ENCODE results near the gene BRINP2. TPM values are rescaled to one million over a fixed set of nuclear protein-coding genes. Genes with fewer than 3 reads are reported as not detected.

BRINP2 gene
- total and polyA plus RNA-seq, 4 donors, result 0.04 to 0.15 (median 0.05) TPM

DNA sequence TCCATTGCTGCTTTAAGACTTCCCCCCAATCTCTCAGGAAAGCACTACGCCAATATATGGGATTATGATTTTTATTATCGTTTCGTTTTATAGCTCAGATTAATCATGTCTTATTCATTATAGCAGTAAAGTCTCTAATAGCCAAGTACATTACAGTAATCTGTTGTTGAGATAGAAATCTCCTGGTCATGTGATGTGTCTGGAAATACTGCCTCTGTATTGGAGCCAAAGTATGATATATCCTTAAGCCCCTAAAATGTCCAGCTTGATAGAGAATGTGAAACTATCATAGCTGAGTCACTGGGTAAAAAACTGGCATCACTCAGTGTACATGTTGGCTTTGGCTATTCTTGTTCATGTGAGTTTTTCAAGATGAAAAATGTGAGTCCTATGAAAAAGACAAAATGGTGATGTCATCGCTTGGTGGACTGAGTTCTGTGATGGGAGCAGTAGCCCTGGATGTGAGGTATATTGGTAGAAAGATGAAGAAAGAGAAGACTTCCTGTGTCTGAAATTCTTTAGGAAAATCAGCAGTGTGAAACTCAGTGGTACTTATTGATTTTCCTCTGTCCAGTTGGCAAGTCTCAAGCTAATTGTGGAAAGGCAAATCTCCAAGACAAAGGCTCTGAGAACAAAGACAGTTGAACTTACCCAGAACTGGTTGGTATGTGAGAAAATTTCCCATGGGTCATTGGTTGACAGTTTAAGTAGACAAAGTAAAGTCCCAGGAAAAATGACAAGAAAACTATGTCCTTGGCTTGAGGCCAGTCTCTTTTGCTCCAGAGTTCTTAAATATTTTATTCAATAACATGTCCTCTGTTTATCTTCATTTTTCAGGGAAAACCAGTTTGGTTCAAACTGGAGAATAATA lies 76.2 kb downstream of the BRINP2 start:
- H3K27ac ChIP-seq (ENCODE audit: low read depth in 1 of 2, low read length in 1 of 2), result no peak overlapping the region
- TF ChIP-seq, protein P1, sequence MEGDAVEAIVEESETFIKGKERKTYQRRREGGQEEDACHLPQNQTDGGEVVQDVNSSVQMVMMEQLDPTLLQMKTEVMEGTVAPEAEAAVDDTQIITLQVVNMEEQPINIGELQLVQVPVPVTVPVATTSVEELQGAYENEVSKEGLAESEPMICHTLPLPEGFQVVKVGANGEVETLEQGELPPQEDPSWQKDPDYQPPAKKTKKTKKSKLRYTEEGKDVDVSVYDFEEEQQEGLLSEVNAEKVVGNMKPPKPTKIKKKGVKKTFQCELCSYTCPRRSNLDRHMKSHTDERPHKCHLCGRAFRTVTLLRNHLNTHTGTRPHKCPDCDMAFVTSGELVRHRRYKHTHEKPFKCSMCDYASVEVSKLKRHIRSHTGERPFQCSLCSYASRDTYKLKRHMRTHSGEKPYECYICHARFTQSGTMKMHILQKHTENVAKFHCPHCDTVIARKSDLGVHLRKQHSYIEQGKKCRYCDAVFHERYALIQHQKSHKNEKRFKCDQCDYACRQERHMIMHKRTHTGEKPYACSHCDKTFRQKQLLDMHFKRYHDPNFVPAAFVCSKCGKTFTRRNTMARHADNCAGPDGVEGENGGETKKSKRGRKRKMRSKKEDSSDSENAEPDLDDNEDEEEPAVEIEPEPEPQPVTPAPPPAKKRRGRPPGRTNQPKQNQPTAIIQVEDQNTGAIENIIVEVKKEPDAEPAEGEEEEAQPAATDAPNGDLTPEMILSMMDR (IDR thresholded peaks at IDR 0.05; ENCODE audit: control extremely low read depth, extremely low read depth), result no peak
- no peaks in the 10 kb centered on the region for H3K9me3 ChIP-seq (ENCODE audit: control insufficient read depth in 4 of 4, insufficient read depth in 3 of 4, low read length in 3 of 4)
- peaks cover 0 to 2% (median 0%) of the 10 kb centered on the region in 5 donors for H3K4me1 ChIP-seq (ENCODE audit: control insufficient read depth in 5 of 5, insufficient read depth in 5 of 5, low read length in 5 of 5)
- WGBS, 2 donors, result 88 to 95% methylated on average over 4 of the region's 4 CpGs
- no peaks in the 10 kb centered on the region for H3K27me3 ChIP-seq (ENCODE audit: control insufficient read depth in 3 of 3, insufficient read depth in 3 of 3, low read length in 2 of 3)
- DNase-seq (peak in 2 of 3 donors; percentile 24 to 42), ATAC-seq (ENCODE audit: insufficient read depth, low FRiP score) (no peak)
- no peaks in the 10 kb centered on the region for H3K36me3 ChIP-seq (ENCODE audit: control insufficient read depth in 4 of 4, insufficient read depth in 4 of 4, low read length in 4 of 4)
- no peak overlapping the region for H3K9ac ChIP-seq (ENCODE audit: insufficient read depth in 1 of 2, low read length in 2 of 2)
- H3K4me3 ChIP-seq, result no peak overlapping the region

DNA sequence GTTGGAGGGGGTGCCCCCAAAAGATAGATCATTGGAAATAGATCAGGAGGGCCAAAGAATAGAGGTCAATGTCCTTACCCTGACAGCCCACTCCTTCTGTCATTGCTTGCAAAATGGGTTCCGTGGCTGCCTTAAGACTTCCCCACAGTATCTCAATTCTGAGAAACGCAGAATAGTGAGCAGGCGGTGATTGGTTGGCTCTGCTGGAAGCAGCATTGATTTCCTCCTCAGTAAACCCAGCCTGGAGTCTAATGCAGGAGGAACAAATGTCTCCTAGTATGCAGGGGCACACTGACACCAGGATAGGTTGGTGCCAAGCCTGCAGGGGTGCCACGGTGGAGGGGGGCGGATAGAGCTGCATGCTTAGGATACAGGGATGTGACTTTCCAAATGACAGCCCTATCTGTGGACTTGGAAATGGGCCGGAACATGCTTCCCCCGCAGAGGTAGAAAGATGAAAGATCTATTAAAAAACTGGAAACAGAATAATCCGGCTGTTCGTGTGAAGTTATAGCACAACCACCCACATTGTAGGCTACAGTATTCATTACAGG lies 76.9 kb downstream of the BRINP2 start:
- ATAC-seq (ENCODE audit: insufficient read depth, low FRiP score), result no peak
- H3K36me3 ChIP-seq (ENCODE audit: control insufficient read depth in 4 of 4, insufficient read depth in 4 of 4, low read length in 4 of 4), result no peaks in the 10 kb centered on the region
- no peak overlapping the region for H3K4me3 ChIP-seq
- no peak overlapping the region for H3K9ac ChIP-seq (ENCODE audit: insufficient read depth in 1 of 2, low read length in 2 of 2)
- no peaks in the 10 kb centered on the region for H3K27me3 ChIP-seq (ENCODE audit: control insufficient read depth in 3 of 3, insufficient read depth in 3 of 3, low read length in 2 of 3)
- TF ChIP-seq, protein P1 (IDR thresholded peaks at IDR 0.05; ENCODE audit: control extremely low read depth, extremely low read depth), result no peak
- H3K27ac ChIP-seq (ENCODE audit: low read depth in 1 of 2, low read length in 1 of 2), result no peak overlapping the region
- H3K9me3 ChIP-seq (ENCODE audit: control insufficient read depth in 4 of 4, insufficient read depth in 3 of 4, low read length in 3 of 4), result no peaks in the 10 kb centered on the region
- peaks cover 0 to 2% (median 0%) of the 10 kb centered on the region in 5 donors for H3K4me1 ChIP-seq (ENCODE audit: control insufficient read depth in 5 of 5, insufficient read depth in 5 of 5, low read length in 5 of 5)
- WGBS, 2 donors, result 86 to 88% methylated on average over 9 of the region's 9 CpGs
- no peak for DNase-seq

DNA sequence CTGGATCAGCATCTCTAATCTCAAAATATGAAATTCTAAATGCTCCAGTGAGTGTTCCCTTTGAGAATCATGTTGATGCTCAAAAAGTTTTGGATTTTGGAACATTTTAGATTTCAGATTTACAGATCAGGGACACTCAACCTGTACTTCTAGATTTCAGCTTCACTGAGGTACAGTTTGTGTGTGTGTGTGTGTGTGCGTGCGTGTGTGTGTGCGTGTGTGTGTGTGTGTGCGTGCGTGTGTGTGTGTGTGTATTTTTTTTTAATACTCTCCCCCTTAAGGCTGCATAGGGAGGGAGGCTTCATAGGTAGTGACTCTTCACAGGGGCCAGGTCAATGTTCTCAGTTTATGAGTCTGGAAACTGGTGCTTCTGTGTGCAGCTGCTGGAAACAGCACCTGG lies 77.5 kb downstream of the BRINP2 start:
- WGBS, 2 donors, result 77 to 92% methylated on average over 5 of the region's 5 CpGs
- no peak for ATAC-seq (ENCODE audit: insufficient read depth, low FRiP score)
- no peak for DNase-seq
- TF ChIP-seq, protein P1 (IDR thresholded peaks at IDR 0.05; ENCODE audit: control extremely low read depth, extremely low read depth), result no peak
- Histone ChIP-seq H3K9ac (ENCODE audit: insufficient read depth in 1 of 2, low read length in 2 of 2) (no peak overlapping the region), H3K9me3 (ENCODE audit: control insufficient read depth in 4 of 4, insufficient read depth in 3 of 4, low read length in 3 of 4) (no peaks in the 10 kb centered on the region), H3K27ac (ENCODE audit: low read depth in 1 of 2, low read length in 1 of 2) (no peak overlapping the region), H3K4me1 (ENCODE audit: control insufficient read depth in 5 of 5, insufficient read depth in 5 of 5, low read length in 5 of 5) (peaks cover 0 to 2% (median 0%) of the 10 kb centered on the region in 5 donors), H3K36me3 (ENCODE audit: control insufficient read depth in 4 of 4, insufficient read depth in 4 of 4, low read length in 4 of 4) (no peaks in the 10 kb centered on the region), H3K27me3 (ENCODE audit: control insufficient read depth in 3 of 3, insufficient read depth in 3 of 3, low read length in 2 of 3) (no peaks in the 10 kb centered on the region), H3K4me3 (no peak overlapping the region)

Measured in lung (tissue), 12 donors.